PFSK-1 (cell line): ENCODE data around the gene ANAPC2.

Source experiments
- POLR2AphosphoS5 ChIP-seq: IDR thresholded peaks from 2 replicates; pipeline ENCODE4 v1.6.1; 2012; ENCODE audit warnings: low read depth, mild to moderate bottlenecking, control low read depth, low read length, moderate library complexity
- SIN3A ChIP-seq: IDR thresholded peaks from 2 replicates; pipeline ENCODE4 v1.6.1; 2012; ENCODE audit warnings: mild to moderate bottlenecking, low read length, moderate library complexity, borderline replicate concordance; ENCODE audit not compliant: insufficient read depth
- TAF1 ChIP-seq: IDR thresholded peaks from 2 replicates; pipeline ENCODE4 v1.6.1; 2012; ENCODE audit warnings: low read length, control low read depth, borderline replicate concordance; ENCODE audit not compliant: insufficient read depth

DNA sequence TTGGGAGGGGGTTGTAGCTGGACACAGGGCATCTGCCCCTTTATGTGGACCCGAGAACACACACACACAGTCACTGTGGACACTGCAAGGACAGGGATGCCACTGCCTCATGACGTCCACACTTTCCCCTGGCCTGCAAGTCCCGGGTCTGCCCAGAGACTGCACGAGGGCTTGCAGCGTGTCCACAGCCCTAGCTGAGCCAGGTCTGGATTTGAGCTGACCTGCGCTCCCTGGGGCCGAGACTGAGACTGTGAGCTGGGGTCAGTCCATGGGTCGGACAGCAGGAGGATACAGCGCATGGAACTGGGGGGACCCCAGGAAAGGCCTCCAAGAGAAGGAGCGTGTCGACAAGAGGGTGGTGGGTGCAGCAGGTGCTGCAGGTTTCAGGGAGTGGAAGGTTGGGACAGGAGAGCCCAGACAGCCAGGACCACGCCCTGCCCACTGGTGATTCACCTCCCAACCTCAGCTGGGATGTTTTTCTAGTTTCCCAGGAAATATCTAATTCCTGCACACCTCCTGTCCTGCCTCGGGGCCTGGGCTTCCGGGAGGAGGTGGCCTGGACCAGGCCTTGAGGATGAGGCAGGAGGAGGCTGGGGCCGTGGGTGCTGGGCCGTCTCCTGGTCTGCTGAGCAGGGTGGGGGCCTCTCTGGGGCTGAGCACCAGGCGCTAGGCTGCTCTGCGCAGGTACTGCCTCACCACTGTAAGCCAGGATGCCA lies 38.1 kb upstream of the ANAPC2 start:
- TF ChIP-seq POLR2AphosphoS5 (no peak), TAF1 (no peak), SIN3A (no peak)
